RWPE1 (cell line): ENCODE data around the gene DNAH8.

ENCODE experiments used
- CTCF ChIA-PET: fragments of 350-600 bp; sonication (Branson Sonifier 250); formaldehyde crosslinking; extraction: SDS; loops from one replicate; lab custom pipeline; 2021; lab: Yijun Ruan, JAX
- POLR2A ChIA-PET: fragments of 400-600 bp; formaldehyde crosslinking; extraction: SDS; loops from one replicate; lab custom pipeline; 2020; ENCODE audit warnings: antibody characterized with exemption; ENCODE audit not compliant: low non-redundant PET; lab: Yijun Ruan, JAX
- DNase-seq: peaks from one replicate; pipeline ENCODE4 v3.0.0; 2012; ENCODE audit warnings: low spot score
- H3K27ac ChIP-seq: fragments of 450-650 bp; 2 replicates; pipeline ENCODE4 v1.5.1; 2017
- CTCF ChIP-seq: fragments of 450-650 bp; conservative IDR thresholded peaks from 2 replicates; pipeline ENCODE4 v1.5.1; 2017; ENCODE audit warnings: low read depth, mild to moderate bottlenecking

DNAH8 gene

DNA sequence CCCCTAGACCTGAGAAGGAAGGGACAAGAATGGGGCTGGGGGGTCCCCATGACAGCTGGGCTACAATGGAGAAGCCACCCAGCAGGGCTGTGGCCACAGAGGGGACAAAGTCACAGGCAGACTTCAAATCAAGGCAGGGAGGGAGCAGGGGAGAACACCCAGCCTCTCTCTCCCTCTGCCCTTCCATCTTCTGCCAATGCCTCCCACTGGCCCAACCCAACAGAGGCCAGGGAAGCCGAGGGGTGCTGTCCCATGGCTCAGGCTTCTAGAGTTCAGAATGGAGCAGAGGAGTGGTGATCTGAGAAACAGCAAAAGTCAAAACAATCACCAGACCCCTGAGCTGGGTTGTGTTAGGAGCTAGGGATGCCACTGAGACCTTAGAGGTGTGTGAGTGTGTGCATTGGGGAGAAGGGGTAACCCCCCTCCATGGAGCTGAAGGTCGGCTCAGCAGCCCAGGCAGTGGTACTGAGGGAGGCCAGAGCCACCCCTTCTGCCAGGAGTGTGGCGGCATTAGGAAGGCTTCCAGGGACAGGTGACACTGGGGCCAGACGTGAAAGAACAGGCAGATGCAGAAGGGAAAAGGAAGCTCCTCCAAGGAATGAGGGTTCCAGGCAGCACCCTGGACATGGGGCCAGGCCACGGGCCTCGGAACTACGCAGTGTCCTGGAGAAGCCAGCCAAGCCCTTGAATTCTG, 345.5 kb downstream of the DNAH8 start:
- ChIA-PET CTCF (no interaction called here), POLR2A (no interaction called here)
- H3K27ac ChIP-seq: no peak overlapping the region
- no peak for TF ChIP-seq CTCF
- no peak for DNase-seq

- DNase-seq: no peak
- ChIA-PET CTCF (no interaction called here), POLR2A (no interaction called here)
- H3K27ac ChIP-seq: no peak overlapping the region
- TF ChIP-seq CTCF: no peak
Measured at GRCh38 chr6:39061182-39061581, 346.1 kb downstream of the DNAH8 start.

DNA sequence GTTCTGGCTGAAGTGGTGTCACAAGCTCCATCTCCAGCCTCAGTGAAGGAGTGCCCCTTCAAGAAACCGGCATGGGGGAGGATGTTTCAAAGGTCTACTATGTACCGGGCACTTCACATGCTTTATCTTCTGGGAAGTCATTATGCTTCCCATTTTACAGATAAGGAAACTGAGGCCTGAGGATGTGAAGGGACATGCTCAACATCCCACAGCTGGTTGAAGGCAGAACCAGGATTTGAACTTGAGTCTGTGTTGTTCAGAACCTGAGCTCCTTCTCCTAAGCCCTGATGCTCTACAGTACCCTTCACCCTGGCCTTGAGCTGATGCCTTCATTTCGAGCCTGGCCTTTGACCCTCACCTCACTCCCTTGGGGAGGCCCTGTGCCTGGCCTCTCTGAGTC, 346.5 kb downstream of the DNAH8 start:
- no peak for TF ChIP-seq CTCF
- DNase-seq: no peak
- no peak overlapping the region for H3K27ac ChIP-seq
- ChIA-PET CTCF (no interaction called here), POLR2A (no interaction called here)

DNA sequence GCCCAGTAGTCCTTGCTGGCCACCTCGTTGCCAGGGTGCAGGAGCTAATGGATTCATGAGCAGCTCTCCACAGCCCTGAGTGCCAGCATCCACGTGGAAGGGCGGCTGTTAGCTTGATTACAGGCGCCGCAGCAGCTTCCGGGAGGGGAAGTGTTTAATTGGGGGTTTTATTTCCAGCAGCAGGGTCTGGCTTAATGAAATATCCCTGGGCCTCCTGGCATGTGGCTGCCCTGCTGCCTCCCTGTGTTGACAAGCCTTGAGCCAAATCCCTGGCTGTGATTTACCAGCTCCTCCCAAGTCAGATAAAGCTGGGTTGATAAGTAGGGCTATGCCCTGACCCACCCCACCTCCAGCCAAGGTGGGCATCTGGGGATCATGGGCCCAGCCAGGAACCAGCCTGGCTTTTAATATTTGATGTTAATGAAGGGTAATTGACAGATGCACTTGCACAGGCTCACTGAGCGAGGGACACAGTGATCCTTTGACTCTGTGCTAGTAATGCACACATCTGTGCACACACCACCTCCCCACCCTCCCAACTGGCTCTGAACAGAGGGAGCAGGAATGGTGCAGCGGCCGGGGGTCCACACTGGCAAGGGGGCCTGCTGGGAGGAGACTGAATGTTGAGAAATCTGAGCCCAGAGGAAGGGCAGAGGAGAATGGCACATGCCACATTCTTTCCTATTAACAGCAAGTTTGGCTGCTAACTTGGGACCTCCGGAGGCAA, 347.1 kb downstream of the DNAH8 start:
- no peak for TF ChIP-seq CTCF
- DNase-seq: no peak
- ChIA-PET POLR2A (no interaction called here), CTCF (no interaction called here)
- no peak overlapping the region for H3K27ac ChIP-seq

DNA sequence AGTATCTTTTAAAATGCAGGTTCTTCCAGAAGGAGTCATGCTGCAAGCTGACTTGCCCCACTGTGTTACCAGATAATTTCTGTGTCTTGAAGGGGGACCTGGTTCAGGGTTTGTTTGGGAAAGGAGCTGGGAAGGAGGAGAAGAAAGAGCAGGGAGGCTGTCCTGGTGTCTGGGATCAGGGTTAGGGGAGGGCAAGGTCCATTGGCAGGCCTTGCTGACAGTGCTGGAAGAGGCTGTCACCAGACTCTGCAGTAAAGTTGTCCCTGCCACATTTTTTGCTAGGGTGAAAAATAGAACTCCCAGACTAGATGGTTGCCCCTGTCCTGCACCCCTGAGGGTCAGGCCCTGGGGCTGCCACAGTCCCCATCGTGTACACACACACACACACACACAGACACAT, 348.4 kb downstream of the DNAH8 start:
- ChIA-PET CTCF (no interaction called here), POLR2A (no interaction called here)
- no peak for DNase-seq
- no peak overlapping the region for H3K27ac ChIP-seq
- no peak for TF ChIP-seq CTCF

DNA sequence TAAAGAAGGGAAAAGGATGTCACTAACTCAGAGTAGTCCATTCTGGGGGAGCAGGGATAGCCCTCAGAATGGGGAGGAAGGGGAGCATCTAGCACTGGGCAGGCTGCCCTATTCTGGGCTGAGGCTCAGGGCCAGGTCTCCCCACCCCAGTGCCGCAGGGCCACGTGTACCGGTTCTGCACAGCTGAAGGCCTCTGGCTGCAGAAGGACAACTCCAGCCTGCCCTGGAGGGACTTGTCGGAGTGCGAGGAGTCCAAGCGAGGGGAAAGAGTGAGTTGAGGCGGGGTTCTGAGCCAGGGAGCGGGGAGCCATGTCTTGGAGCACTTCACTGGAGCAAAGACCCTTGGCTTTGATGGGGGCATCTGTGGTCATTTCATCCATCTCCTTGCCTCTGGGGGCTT, 350.4 kb downstream of the DNAH8 start:
- H3K27ac ChIP-seq: no peak overlapping the region
- CTCF ChIA-PET: no interaction called here
- POLR2A ChIA-PET: no interaction called here
- DNase-seq: no peak
- no peak for TF ChIP-seq CTCF
